GM23338 (cell line): ENCODE measurements around the gene HTT-AS. TPM values are rescaled to one million over a fixed set of nuclear protein-coding genes. Genes with fewer than 3 reads are reported as not detected.

Experiments used
- CTCF ChIP-seq, 2 experiments: fragments of 200-600 bp in 1 of 2; sonication (generic) in 1 of 2; conservative IDR thresholded peaks; 2 replicates each; pipeline versions ENCODE4 v1.5.1 to v1.6.1; 2016 to 2017; ENCODE audit warnings: antibody characterized with exemption in 2 of 2, low read depth in 2 of 2, mild to moderate bottlenecking in 2 of 2, moderate library complexity in 1 of 2
- ETS1 ChIP-seq: IDR thresholded peaks from 2 replicates; pipeline ENCODE4 v1.6.1; 2016; ENCODE audit warnings: antibody characterized with exemption
- POLR2AphosphoS5 ChIP-seq: IDR thresholded peaks from 2 replicates; pipeline ENCODE4 v1.6.1; 2016; ENCODE audit warnings: antibody characterized with exemption, low read depth
- ZNF462 ChIP-seq: fragments of 250-450 bp; sonication (Bioruptor Pico); IDR thresholded peaks from 2 replicates; pipeline ENCODE4 v1.5.0; 2020; ENCODE audit warnings: mild to moderate bottlenecking, moderate library complexity
- polyA plus RNA-seq: library from polyadenylated mRNA; unstranded; fragments of >200 nt; fragmentation: Nextera tagmentation; extraction: Ambion mirVana; gene quantifications from 2 replicates; pipeline ENCODE4 v1.2.1, GENCODE V29; 2016
- total RNA-seq: library from RNA; depleted of rRNA; stranded (reverse); fragments of >200 nt; shearing (Covaris generic); gene quantifications from 2 replicates; pipeline ENCODE4 v1.2.3, GENCODE V29; 2014

Gene HTT-AS
- total and polyA plus RNA-seq, 2 experiments from 2014 or later: not detected

- TF ChIP-seq ZNF462 (no peak), CTCF (conservative IDR thresholded peaks at IDR 0.05; ENCODE audit: low read depth in 2 of 2) (no peak), ETS1 (no peak), POLR2AphosphoS5 (no peak)
Observed at GRCh38 chr4:3087115-3087797, 12.9 kb upstream of the HTT-AS start (continued).
